SU-DHL-6 (cell line): ENCODE data around the gene VEGFA.

ENCODE experiments used
- H2AFZ ChIP-seq: fragments of 200-600 bp; sonication (generic); 2 replicates; pipeline ENCODE4 v1.6.1; 2014; ENCODE audit warnings: low read depth, mild to moderate bottlenecking, moderate library complexity, mixed read lengths, antibody characterized with exemption, low read length; ENCODE audit not compliant: severe bottlenecking
- H3F3A ChIP-seq: fragments of 200-600 bp; shearing (Covaris generic); 2 replicates; pipeline ENCODE4 v1.6.0; 2016; ENCODE audit warnings: antibody characterized with exemption, mild to moderate bottlenecking; ENCODE audit not compliant: insufficient read depth
- H3K27ac ChIP-seq: fragments of 200-600 bp; sonication (generic); 2 replicates; pipeline ENCODE4 v1.5.1; 2016; ENCODE audit warnings: low read depth, mild to moderate bottlenecking, low read length, moderate library complexity, mixed read lengths
- H3K27me3 ChIP-seq: fragments of 200-600 bp; sonication (generic), shearing (Covaris generic); 2 replicates; pipeline ENCODE4 v1.6.0; 2014; ENCODE audit warnings: mild to moderate bottlenecking, low read length
- H3K36me3 ChIP-seq: fragments of 200-600 bp; sonication (generic); 2 replicates; pipeline ENCODE4 v1.6.1; 2014; ENCODE audit warnings: mild to moderate bottlenecking, low read length, mixed read lengths
- H3K4me2 ChIP-seq: fragments of 300-600, 200-600 bp; shearing (Covaris generic), sonication (generic); 2 replicates; pipeline ENCODE4 v1.6.0; 2014; ENCODE audit warnings: low read length, low read depth, mild to moderate bottlenecking; ENCODE audit not compliant: poor library complexity, severe bottlenecking
- H3K4me3 ChIP-seq: fragments of 200-600 bp; sonication (generic); 2 replicates; pipeline ENCODE4 v1.5.1; 2014; ENCODE audit warnings: antibody characterized with exemption, low read length, mild to moderate bottlenecking, mixed read lengths; ENCODE audit not compliant: insufficient read depth, poor library complexity, severe bottlenecking
- H3K79me2 ChIP-seq: fragments of 200-600 bp; sonication (generic); 2 replicates; pipeline ENCODE4 v1.6.1; 2014; ENCODE audit warnings: mild to moderate bottlenecking, low read length, moderate library complexity; ENCODE audit not compliant: insufficient read depth
- H3K9ac ChIP-seq: fragments of 200-600 bp; sonication (generic); 2 replicates; pipeline ENCODE4 v1.7.0; 2014; ENCODE audit warnings: mild to moderate bottlenecking, low read length
- H3K9me2 ChIP-seq: fragments of 200-600 bp; sonication (generic); replicated peaks from 2 replicates; pipeline ENCODE4 v1.6.1; 2014; ENCODE audit warnings: low read length; ENCODE audit not compliant: insufficient read depth
- H3K9me3 ChIP-seq: fragments of 200-600 bp; sonication (generic); 2 replicates; pipeline ENCODE4 v1.6.1; 2014; ENCODE audit warnings: low read length, mixed read lengths; ENCODE audit not compliant: insufficient read depth
- H4K20me1 ChIP-seq: fragments of 200-600 bp; sonication (generic); 2 replicates; pipeline ENCODE4 v1.6.1; 2014; ENCODE audit warnings: low read depth, mild to moderate bottlenecking, antibody characterized with exemption, low read length, moderate library complexity, mixed read lengths
- CTCF ChIP-seq: fragments of 200-600 bp; sonication (generic); IDR thresholded peaks from one replicate; pipeline ENCODE4 v1.5.1; 2017; ENCODE audit warnings: antibody characterized with exemption, mild to moderate bottlenecking, low read length, moderate library complexity; ENCODE audit not compliant: insufficient read depth, poor library complexity, severe bottlenecking
- EZH2phosphoT487 ChIP-seq: fragments of 200-600 bp; sonication (generic), shearing (Covaris generic); conservative IDR thresholded peaks from 2 replicates; pipeline ENCODE4 v1.6.1; 2018; ENCODE audit warnings: mild to moderate bottlenecking, antibody characterized with exemption, low read length, moderate library complexity, mixed read lengths

Gene VEGFA

GRCh38 chr6:43809417-43810305 is 39.6 kb downstream of the VEGFA start:
- H3K27me3 ChIP-seq, result no peaks in the 10 kb centered on the region
- H4K20me1 ChIP-seq, result no peaks in the 10 kb centered on the region
- no peak overlapping the region for H3K4me3 ChIP-seq
- no peak overlapping the region for H3K4me2 ChIP-seq
- no peak overlapping the region for H2AFZ ChIP-seq
- no peaks in the 10 kb centered on the region for H3K79me2 ChIP-seq
- H3F3A ChIP-seq, result no peaks in the 10 kb centered on the region
- no peaks in the 10 kb centered on the region for H3K36me3 ChIP-seq
- H3K9me3 ChIP-seq, result no peaks in the 10 kb centered on the region
- no peak overlapping the region for H3K9ac ChIP-seq
- H3K9me2 ChIP-seq, result no peaks in the 10 kb centered on the region
- TF ChIP-seq EZH2phosphoT487, result no peak
- no peak for TF ChIP-seq CTCF
- no peak overlapping the region for H3K27ac ChIP-seq

GRCh38 chr6:43810965-43811732 is 41.1 kb downstream of the VEGFA start:
- H3K4me3 ChIP-seq, result no peak overlapping the region
- no peaks in the 10 kb centered on the region for H3K9me2 ChIP-seq
- TF ChIP-seq EZH2phosphoT487 (no peak), CTCF (no peak)

GRCh38 chr6:43811733-43812099 is 41.7 kb downstream of the VEGFA start:
- H3F3A ChIP-seq, result no peaks in the 10 kb centered on the region
- H3K9me2 ChIP-seq, result no peaks in the 10 kb centered on the region
- no peak overlapping the region for H3K9ac ChIP-seq
- no peaks in the 10 kb centered on the region for H3K9me3 ChIP-seq
- H3K4me3 ChIP-seq, result no peak overlapping the region
- no peaks in the 10 kb centered on the region for H3K36me3 ChIP-seq
- no peak overlapping the region for H2AFZ ChIP-seq
- TF ChIP-seq CTCF, result no peak
- no peak for TF ChIP-seq EZH2phosphoT487
- no peak overlapping the region for H3K27ac ChIP-seq
- H3K4me2 ChIP-seq, result no peak overlapping the region
- no peaks in the 10 kb centered on the region for H3K79me2 ChIP-seq
- H4K20me1 ChIP-seq, result no peaks in the 10 kb centered on the region
- no peaks in the 10 kb centered on the region for H3K27me3 ChIP-seq

More at GRCh38 chr6:43810965-43811732, 41.1 kb downstream of the VEGFA start:
- Histone ChIP-seq H4K20me1 (no peaks in the 10 kb centered on the region), H3K27ac (no peak overlapping the region), H3F3A (no peaks in the 10 kb centered on the region), H3K4me2 (no peak overlapping the region), H3K36me3 (no peaks in the 10 kb centered on the region), H3K9me3 (no peaks in the 10 kb centered on the region), H3K79me2 (no peaks in the 10 kb centered on the region), H2AFZ (no peak overlapping the region), H3K9ac (no peak overlapping the region), H3K27me3 (no peaks in the 10 kb centered on the region)
